Heart left ventricle (tissue), 16 donors: ENCODE results near the gene ATP5F1A. TPM values are rescaled to one million over a fixed set of nuclear protein-coding genes. Genes with fewer than 3 reads are reported as not detected.

Source experiments
- ATAC-seq, 4 donors: fragments of 200-7000 bp; cut with Tn5 transposase; one replicate each; pipeline ENCODE4 v1.9.1; 2020 to 2022; ENCODE audit warnings: moderate library complexity in 4 of 4, mild to moderate bottlenecking in 3 of 4, moderate number of reproducible peaks in 1 of 4
- DNase-seq, 5 donors: peaks; one replicate each; pipeline ENCODE4 v3.0.0-alpha.2; 2020
- H3K27ac ChIP-seq, 12 donors: fragments of 200-600 bp; sonication (generic) in 4 of 12; one replicate each; pipeline versions ENCODE4 v1.5.0 to v1.8.0; 2016 to 2022; ENCODE audit warnings: mild to moderate bottlenecking in 2 of 12
- H3K27me3 ChIP-seq, 9 donors: fragments of 200-600 bp; sonication (generic) in 2 of 9; one replicate each; pipeline versions ENCODE4 v1.5.1 to v1.8.0; 2016 to 2022; ENCODE audit warnings: mild to moderate bottlenecking in 3 of 9
- H3K36me3 ChIP-seq, 9 donors: fragments of 200-600 bp; sonication (generic) in 2 of 9; one replicate each; pipeline versions ENCODE4 v1.5.0 to v1.8.0; 2018 to 2022; ENCODE audit warnings: mild to moderate bottlenecking in 2 of 9
- H3K4me1 ChIP-seq, 12 donors: fragments of 200-600 bp; sonication (generic) in 4 of 12; one replicate each; pipeline versions ENCODE4 v1.5.0 to v1.8.0; 2016 to 2022; ENCODE audit warnings: mild to moderate bottlenecking in 3 of 12
- H3K4me3 ChIP-seq, 12 donors: fragments of 200-600 bp; sonication (generic) in 4 of 12; one replicate each; pipeline versions ENCODE4 v1.5.0 to v1.8.0; 2017 to 2022; ENCODE audit warnings: mild to moderate bottlenecking in 9 of 12, moderate library complexity in 4 of 12
- H3K9me3 ChIP-seq, 12 donors: fragments of 200-600 bp; sonication (generic) in 4 of 12; one replicate each; pipeline versions ENCODE4 v1.5.0 to v1.8.0; 2016 to 2022; ENCODE audit warnings: mild to moderate bottlenecking in 1 of 12
- CTCF ChIP-seq, 12 donors: fragments of 200-600 bp; sonication (generic) in 4 of 12; IDR thresholded peaks; one replicate each; pipeline versions ENCODE4 v1.5.0 to v1.8.0; 2018 to 2022; ENCODE audit warnings: antibody characterized with exemption in 12 of 12, mild to moderate bottlenecking in 5 of 12
- POLR2A ChIP-seq, 2 donors: fragments of 450-650 bp; IDR thresholded peaks; one replicate each; pipeline ENCODE4 v1.6.1; 2017; ENCODE audit warnings: antibody characterized with exemption in 2 of 2, mild to moderate bottlenecking in 2 of 2, moderate library complexity in 2 of 2
- WGBS, 4 donors: extraction: QIAGEN DNeasy Blood & Tissue Kit in 2 of 4; methylation state at CpG; one replicate each; pipeline versions ENCODE4 v1.1.5 to v1.1.7; 2013 to 2018; 5-methylcytosine and 5-hydroxymethylcytosine counted together
- intact Hi-C, 10 donors: fragments of 100-400 bp; cut with DNase I; formaldehyde crosslinking; loops; one replicate each; pipeline versions ENCODE4 v1.11.1 to v1.14.2; 2022
- polyA plus RNA-seq, 2 donors: library from polyadenylated mRNA; stranded (reverse); fragments of 200-250 nt; gene quantifications; one replicate each; pipeline ENCODE4 v1.2.3, GENCODE V29; 2013
- total RNA-seq, 9 donors: library from RNA; depleted of rRNA in 2 of 9; stranded (reverse); fragments of >200 nt in 2 of 9; fragmentation: NEBNext Ultra II Directional in 3 of 9; extraction: Animal tissue kit (Norgen Biotek cat#: 25700) in 3 of 9; gene quantifications; one replicate each; pipeline versions ENCODE4 v1.1.0 to v1.2.4, GENCODE V29; 2016 to 2023
- donor health status: ischemic (EF 13 %, LVEDD 7.1; RV severe dilation, severe dysfunction).
- donor health status: healthy with polysubstance abuse.
- donor health status: DM: no; HTN: yes; CAD: no.
- donor health status: DM: no; HTN: no; CAD: no.
- donor health status: ischemic (EF 25% LVEDD 6.9; RV normal size, moderate dysfunction).
- donor health status: ischemic (EF 25% LVEDD 5.7; RV mildly dilated, moderate dysfunction).
- donor health status: healthy.
- donor health status: DM: yes; HTN: yes; CAD: no.
- donor health status: ischemic (EF 35%, LVEDD 5.7; RV mildly dilated, moderate dysfunction).
- donor health status: nonischemic (EF 11% LVEDD 7.7; RV severe dilation, severe dysfunction).
- donor health status: DM: yes; HTN: yes; CAD: no.
- donor health status: PGD.
- donor health status: ischemic (EF 29% LVEDD 5.4; RV normal size, mild dysfunction).
- donor health status: nonischemic (EF 23%, LVEDD 6.1; RV moderate dilation, normal function).

Gene ATP5F1A
- total and polyA plus RNA-seq, 11 donors: 926 to 3,149 (median 1,393) TPM

- 86 to 91% (median 89%) methylated on average over 4 of the region's 4 CpGs for WGBS, 4 donors
- no peak for ATAC-seq
- Histone ChIP-seq H3K27me3 (no peaks in the 10 kb centered on the region), H3K27ac (no peak overlapping the region), H3K4me3 (no peak overlapping the region), H3K9me3 (peaks cover 0 to 3% (median 0%) of the 10 kb centered on the region in 12 donors), H3K4me1 (peaks cover 0 to 57% (median 19%) of the 10 kb centered on the region in 12 donors), H3K36me3 (no peaks in the 10 kb centered on the region)
- DNase-seq: no peak
- intact Hi-C loops: loop anchor here in 3 of 10 donors (2.0 to 10.0 kb wide), 3 partner anchors 35 to 385 kb away; no protein-coding TSS in a partner anchor
- TF ChIP-seq POLR2A (IDR thresholded peaks at IDR 0.05): no peak
- TF ChIP-seq CTCF (IDR thresholded peaks at IDR 0.05): no peak
These were observed 28.6 kb downstream of the ATP5F1A start for GRCh38 chr18:46069524-46069923.

GRCh38 chr18:46068763-46069162, 29.3 kb downstream of the ATP5F1A start:
- TF ChIP-seq POLR2A (IDR thresholded peaks at IDR 0.05) (no peak), CTCF (IDR thresholded peaks at IDR 0.05) (no peak)
- WGBS, 4 donors: 25 to 36% (median 32%) methylated on average over 1 of the region's 1 CpG
- DNase-seq (no peak), ATAC-seq (no peak)
- peaks cover 0 to 60% (median 19%) of the 10 kb centered on the region in 12 donors for H3K4me1 ChIP-seq
- H3K27ac ChIP-seq: no peak overlapping the region
- no peaks in the 10 kb centered on the region for H3K27me3 ChIP-seq
- H3K36me3 ChIP-seq: no peaks in the 10 kb centered on the region
- intact Hi-C loops: loop anchor here in 3 of 10 donors (2.0 to 10.0 kb wide), 3 partner anchors 34 to 384 kb away; no protein-coding TSS in a partner anchor
- H3K4me3 ChIP-seq: no peak overlapping the region
- peaks cover 0 to 3% (median 0%) of the 10 kb centered on the region in 12 donors for H3K9me3 ChIP-seq

- Histone ChIP-seq H3K4me3 (no peak overlapping the region), H3K27ac (no peak overlapping the region), H3K27me3 (no peaks in the 10 kb centered on the region), H3K9me3 (peaks cover 0 to 3% (median 0%) of the 10 kb centered on the region in 12 donors), H3K4me1 (peaks cover 0 to 50% (median 10%) of the 10 kb centered on the region in 12 donors), H3K36me3 (no peaks in the 10 kb centered on the region)
- intact Hi-C loops: loop anchor here in 3 of 10 donors (2.0 to 10.0 kb wide), 3 partner anchors 33 to 383 kb away; no protein-coding TSS in a partner anchor
- ATAC-seq (no peak), DNase-seq (no peak)
- TF ChIP-seq CTCF (IDR thresholded peaks at IDR 0.05) (no peak), POLR2A (IDR thresholded peaks at IDR 0.05) (no peak)
- 55 to 73% (median 62%) methylated on average over 5 of the region's 5 CpGs for WGBS, 4 donors
These were observed 30.6 kb downstream of the ATP5F1A start for GRCh38 chr18:46067438-46068007.

GRCh38 chr18:46062781-46063180, 35.3 kb downstream of the ATP5F1A start:
- no peak for DNase-seq
- intact Hi-C loops: loop anchor here in 2 of 10 donors (10.0 kb wide), 2 partner anchors 78 to 378 kb away; no protein-coding TSS in a partner anchor
- Histone ChIP-seq H3K27ac (no peak overlapping the region), H3K4me3 (no peak overlapping the region), H3K9me3 (peaks cover 0 to 3% (median 0%) of the 10 kb centered on the region in 12 donors), H3K27me3 (no peaks in the 10 kb centered on the region), H3K4me1 (peaks cover 0 to 30% (median 0%) of the 10 kb centered on the region in 12 donors), H3K36me3 (no peaks in the 10 kb centered on the region)
- 90 to 95% (median 91%) methylated on average over 5 of the region's 5 CpGs for WGBS, 4 donors
- no peak for ATAC-seq
- no peak for TF ChIP-seq POLR2A (IDR thresholded peaks at IDR 0.05)
- no peak for TF ChIP-seq CTCF (IDR thresholded peaks at IDR 0.05)
